PFSK-1 (cell line): Measurements from ENCODE around the gene RPTOR.

Source experiments
- FOXP2 ChIP-seq: optimal IDR thresholded peaks from 2 replicates; pipeline ENCODE3; 2011; ENCODE audit warnings: borderline replicate concordance, control low read depth, inconsistent platforms; ENCODE audit not compliant: insufficient read depth; ENCODE audit errors: extremely low read length, extremely low read depth
- POLR2AphosphoS5 ChIP-seq: IDR thresholded peaks from 2 replicates; pipeline ENCODE4 v1.6.1; 2012; ENCODE audit warnings: low read depth, mild to moderate bottlenecking, control low read depth, low read length, moderate library complexity
- REST ChIP-seq, 2 experiments: IDR thresholded peaks; 2 replicates each; pipeline versions ENCODE4 v1.6.1 to v1.8.0; 2011 to 2012; ENCODE audit warnings: low read depth in 2 of 2, low read length in 2 of 2, control low read depth in 1 of 2, inconsistent platforms in 1 of 2, mild to moderate bottlenecking in 1 of 2, moderate library complexity in 1 of 2; ENCODE audit not compliant: insufficient read depth in 1 of 2
- SIN3A ChIP-seq: IDR thresholded peaks from 2 replicates; pipeline ENCODE4 v1.6.1; 2012; ENCODE audit warnings: mild to moderate bottlenecking, low read length, moderate library complexity, borderline replicate concordance; ENCODE audit not compliant: insufficient read depth
- TAF1 ChIP-seq: IDR thresholded peaks from 2 replicates; pipeline ENCODE4 v1.6.1; 2012; ENCODE audit warnings: low read length, control low read depth, borderline replicate concordance; ENCODE audit not compliant: insufficient read depth

RPTOR gene

GRCh38 chr17:80647746-80648145 lies 103.1 kb downstream of the RPTOR start:
- no peak for TF ChIP-seq FOXP2
- TF ChIP-seq TAF1: no peak
- no peak for TF ChIP-seq SIN3A
- no peak for TF ChIP-seq REST (IDR thresholded peaks at IDR 0.05; ENCODE audit: insufficient read depth in 1 of 2, low read depth in 2 of 2, low read length in 2 of 2)
- TF ChIP-seq POLR2AphosphoS5: no peak

GRCh38 chr17:80649200-80649644 lies 104.6 kb downstream of the RPTOR start:
- TF ChIP-seq FOXP2 (no peak), POLR2AphosphoS5 (no peak), SIN3A (no peak), TAF1 (no peak), REST (IDR thresholded peaks at IDR 0.05; ENCODE audit: insufficient read depth in 1 of 2, low read depth in 2 of 2, low read length in 2 of 2) (no peak)

- 0 out of 4 replicates have a peak, but pooled peaks of 1 of the 2 experiments have one; percentile 47 for TF ChIP-seq REST (IDR thresholded peaks at IDR 0.05; ENCODE audit: insufficient read depth in 1 of 2, low read depth in 2 of 2, low read length in 2 of 2)
- no peak for TF ChIP-seq TAF1
- 0 out of 2 replicates have a peak, but pooled peaks have one; percentile 19 for TF ChIP-seq SIN3A
- TF ChIP-seq FOXP2: no peak
- TF ChIP-seq POLR2AphosphoS5: no peak
These were observed 105.2 kb downstream of the RPTOR start for GRCh38 chr17:80649672-80650330.

- TF ChIP-seq TAF1: no peak
- TF ChIP-seq SIN3A: no peak
- TF ChIP-seq FOXP2: no peak
- no peak for TF ChIP-seq POLR2AphosphoS5
- TF ChIP-seq REST (IDR thresholded peaks at IDR 0.05; ENCODE audit: insufficient read depth in 1 of 2, low read depth in 2 of 2, low read length in 2 of 2): no peak
These were observed 105.7 kb downstream of the RPTOR start for GRCh38 chr17:80650331-80650672.
